ENCODE results near the gene ETFA.

ETFA gene

DNA sequence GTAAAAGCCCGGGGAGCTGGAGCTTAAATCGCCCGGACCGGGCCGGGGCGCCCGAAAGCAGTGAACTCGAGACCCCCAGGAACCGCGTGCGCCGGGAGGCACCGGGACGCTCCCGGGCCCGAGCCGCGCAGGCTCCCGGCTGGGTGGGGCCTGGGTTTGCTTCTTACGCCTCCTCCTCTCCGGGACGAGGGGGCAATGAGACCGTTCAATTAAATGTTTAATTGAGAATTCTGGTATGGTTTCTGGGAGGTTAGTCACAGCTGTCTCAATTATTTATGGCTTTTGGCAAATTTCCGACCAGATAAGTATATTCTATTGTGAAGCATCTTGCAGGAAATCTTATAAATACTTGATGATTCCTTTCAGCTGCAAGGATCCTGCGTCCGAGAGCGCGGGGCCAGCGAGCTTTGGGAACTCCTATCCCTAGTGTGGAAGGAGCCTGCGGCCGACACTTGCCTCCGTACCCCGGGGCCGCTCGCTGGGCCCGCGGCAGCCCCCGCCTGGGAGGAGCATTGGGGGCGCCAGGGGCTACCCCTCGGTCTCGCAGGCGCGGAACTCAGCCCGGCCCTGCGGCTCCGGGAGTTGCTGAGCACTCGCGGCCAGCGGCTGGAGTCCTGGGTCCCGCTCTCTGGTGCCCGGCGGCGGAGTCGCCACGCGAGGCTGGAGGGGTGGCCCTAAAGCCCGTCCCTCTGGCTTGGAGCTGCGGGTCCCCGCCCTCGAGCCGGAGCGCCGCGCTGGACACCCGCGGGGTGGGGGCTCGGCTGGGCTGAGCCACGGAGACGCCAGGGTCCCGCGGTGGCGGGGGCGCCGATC, 35.6 kb upstream of the ETFA start:
- Histone ChIP-seq H3K9me3 (ENCODE audit: control insufficient read depth, low read length) (no peaks in the 10 kb centered on the region), H3K4me3 (ENCODE audit: extremely low read depth, insufficient read depth, low read length, poor library complexity, severe bottlenecking) (peak overlapping the region; percentile 27), H3K36me3 (ENCODE audit: control insufficient read depth, insufficient read depth, low read length) (no peaks in the 10 kb centered on the region), H3K27ac (ENCODE audit: low read depth, low read length, severe bottlenecking) (no peak overlapping the region), H3K4me1 (ENCODE audit: control insufficient read depth, insufficient read depth, low read length, poor library complexity, severe bottlenecking) (no peaks in the 10 kb centered on the region)
- 0 to 1% methylated on average over 43 to 46 of the region's 74 CpGs for WGBS, 2 experiments (ENCODE audit: insufficient coverage in 2 of 2)

DNA sequence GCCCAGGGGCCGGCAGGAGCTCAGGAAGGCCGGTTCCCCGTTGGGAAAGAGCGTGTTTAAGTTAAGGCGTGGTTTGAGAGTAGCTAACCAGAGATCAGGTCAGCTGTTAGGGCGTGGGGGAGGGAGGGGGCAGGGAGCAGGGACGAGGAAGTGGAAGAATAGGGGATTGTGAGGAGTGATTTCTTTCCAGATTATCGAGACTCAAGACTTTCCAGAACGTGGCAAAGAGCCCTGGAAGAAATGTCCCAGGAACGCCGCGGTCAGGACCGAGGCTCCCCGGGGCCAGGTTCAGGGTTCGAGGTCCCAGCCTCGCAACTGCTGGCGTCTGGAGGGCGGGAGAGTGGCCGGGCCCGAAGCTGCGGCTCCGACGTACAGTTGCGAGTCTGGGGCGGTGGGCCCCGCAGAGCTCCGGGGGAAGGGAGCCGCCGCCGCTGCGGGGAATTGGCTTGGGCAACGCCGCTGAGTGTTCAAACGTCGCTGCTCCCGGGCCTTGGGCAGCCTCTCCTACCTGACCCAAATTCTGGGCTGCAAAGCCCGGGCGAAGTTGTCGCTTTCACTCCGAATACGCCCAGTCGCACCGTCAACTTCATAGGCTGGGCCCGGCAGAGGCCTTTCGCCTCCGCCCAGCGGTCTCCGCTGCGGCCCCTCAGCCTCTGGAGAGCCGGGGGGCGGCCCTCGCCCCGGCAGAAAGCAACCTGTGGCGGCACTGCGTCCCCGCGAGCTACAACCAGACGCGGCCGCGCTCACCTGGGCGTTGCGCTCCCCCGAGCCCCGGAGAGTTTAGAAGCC, 34.8 kb upstream of the ETFA start:
- H3K27ac ChIP-seq (ENCODE audit: low read depth, low read length, severe bottlenecking) = no peak overlapping the region
- H3K9me3 ChIP-seq (ENCODE audit: control insufficient read depth, low read length) = no peaks in the 10 kb centered on the region
- 1% methylated on average over 57 to 62 of the region's 65 CpGs for WGBS, 2 experiments (ENCODE audit: insufficient coverage in 2 of 2)
- no peaks in the 10 kb centered on the region for H3K36me3 ChIP-seq (ENCODE audit: control insufficient read depth, insufficient read depth, low read length)
- no peaks in the 10 kb centered on the region for H3K4me1 ChIP-seq (ENCODE audit: control insufficient read depth, insufficient read depth, low read length, poor library complexity, severe bottlenecking)
- peak overlapping the region; percentile 27 for H3K4me3 ChIP-seq (ENCODE audit: extremely low read depth, insufficient read depth, low read length, poor library complexity, severe bottlenecking)

DNA sequence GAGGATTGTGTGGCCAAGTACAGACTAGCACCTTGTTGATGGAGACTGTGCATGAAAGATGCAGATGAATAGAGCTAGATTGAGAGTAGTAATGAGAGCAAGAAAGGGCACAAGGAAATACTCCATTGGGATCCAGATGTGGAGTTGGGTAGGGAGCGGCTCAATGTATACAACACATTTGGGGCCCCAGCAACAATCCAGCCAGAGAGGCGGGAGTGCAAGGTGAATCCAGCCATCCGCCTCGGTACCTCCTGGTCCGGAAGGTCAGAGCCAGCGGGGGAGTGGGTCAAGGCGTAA, 34.3 kb upstream of the ETFA start:
- Histone ChIP-seq H3K9me3 (ENCODE audit: control insufficient read depth, low read length) (no peaks in the 10 kb centered on the region), H3K4me3 (ENCODE audit: extremely low read depth, insufficient read depth, low read length, poor library complexity, severe bottlenecking) (no peak overlapping the region), H3K27ac (ENCODE audit: low read depth, low read length, severe bottlenecking) (no peak overlapping the region), H3K36me3 (ENCODE audit: control insufficient read depth, insufficient read depth, low read length) (no peaks in the 10 kb centered on the region), H3K4me1 (ENCODE audit: control insufficient read depth, insufficient read depth, low read length, poor library complexity, severe bottlenecking) (peaks cover 4% of the 10 kb centered on the region)
- 4 to 6% methylated on average over 4 to 7 of the region's 7 CpGs for WGBS, 2 experiments (ENCODE audit: insufficient coverage in 2 of 2)

DNA sequence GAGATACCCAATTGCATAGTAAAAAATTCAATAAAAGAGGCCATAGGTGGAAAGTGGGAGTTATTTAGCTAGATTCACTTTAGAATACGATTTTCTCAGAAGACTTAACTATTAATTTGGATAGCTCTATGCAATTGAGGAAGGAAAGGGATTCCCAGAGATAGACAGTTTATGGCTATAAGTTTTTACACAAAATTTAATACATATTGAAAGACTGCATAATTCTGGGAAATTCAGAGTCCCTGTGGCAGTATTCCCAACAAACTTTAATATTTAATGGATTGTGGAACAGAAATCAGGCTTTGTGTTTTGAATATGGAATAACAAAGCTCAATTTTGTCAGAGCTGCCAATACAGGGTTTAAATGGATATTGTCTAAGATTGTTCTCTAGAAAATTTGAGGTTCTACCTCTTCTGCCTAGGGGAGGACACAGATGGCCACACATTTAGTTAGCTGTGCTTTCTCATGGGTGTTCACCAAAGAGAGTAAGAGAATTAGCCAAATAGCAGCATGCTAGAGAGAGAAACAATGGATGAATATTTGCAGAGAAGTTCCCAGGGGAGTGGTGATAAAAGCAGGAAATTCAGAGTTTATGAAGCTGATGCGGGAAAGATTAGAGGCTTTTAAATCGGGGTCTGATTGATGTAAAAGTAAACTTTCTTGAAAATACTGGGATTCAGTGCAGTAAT, 33.8 kb upstream of the ETFA start:
- Histone ChIP-seq H3K27ac (ENCODE audit: low read depth, low read length, severe bottlenecking) (no peak overlapping the region), H3K36me3 (ENCODE audit: control insufficient read depth, insufficient read depth, low read length) (no peaks in the 10 kb centered on the region), H3K4me1 (ENCODE audit: control insufficient read depth, insufficient read depth, low read length, poor library complexity, severe bottlenecking) (peaks cover 7% of the 10 kb centered on the region), H3K4me3 (ENCODE audit: extremely low read depth, insufficient read depth, low read length, poor library complexity, severe bottlenecking) (no peak overlapping the region), H3K9me3 (ENCODE audit: control insufficient read depth, low read length) (no peaks in the 10 kb centered on the region)
- WGBS, 2 experiments (ENCODE audit: insufficient coverage in 2 of 2) = 0% methylated on average over 2 of the region's 3 CpGs

DNA sequence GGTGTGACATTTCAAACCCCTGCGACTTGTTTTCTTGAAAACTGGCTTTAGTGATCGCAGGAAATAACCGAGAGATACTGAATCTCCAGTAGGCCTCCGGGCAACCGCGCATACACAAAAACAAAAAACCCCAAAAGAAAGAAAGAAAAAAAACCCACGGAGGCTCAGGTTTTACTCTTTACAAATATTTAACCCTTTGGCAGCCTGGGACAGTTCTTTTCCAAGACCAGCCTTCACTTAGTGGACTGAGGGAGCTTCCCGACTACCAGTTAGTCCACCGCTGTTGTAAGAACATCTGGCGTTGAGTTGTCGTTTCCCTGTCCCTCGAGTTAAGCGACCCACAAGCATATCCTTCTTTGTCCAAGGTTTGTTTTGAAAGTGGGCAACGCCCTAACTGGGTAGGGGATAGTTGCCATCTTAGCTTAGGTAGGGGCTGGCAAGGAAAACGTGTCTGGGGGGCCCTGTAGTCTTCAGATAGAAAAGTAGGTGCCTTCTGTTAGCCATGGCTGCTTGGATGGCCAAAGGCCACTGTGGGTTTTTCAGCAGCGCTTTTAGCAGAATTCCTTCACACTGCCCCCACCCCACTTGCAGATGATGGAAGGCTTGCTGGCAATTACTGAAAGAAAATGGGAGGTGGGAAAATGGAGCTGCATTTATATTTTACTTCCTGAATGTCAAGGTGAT, 32.2 kb upstream of the ETFA start:
- Histone ChIP-seq H3K36me3 (ENCODE audit: control insufficient read depth, insufficient read depth, low read length) (no peaks in the 10 kb centered on the region), H3K4me3 (ENCODE audit: extremely low read depth, insufficient read depth, low read length, poor library complexity, severe bottlenecking) (no peak overlapping the region), H3K4me1 (ENCODE audit: control insufficient read depth, insufficient read depth, low read length, poor library complexity, severe bottlenecking) (peaks cover 7% of the 10 kb centered on the region), H3K9me3 (ENCODE audit: control insufficient read depth, low read length) (no peaks in the 10 kb centered on the region), H3K27ac (ENCODE audit: low read depth, low read length, severe bottlenecking) (no peak overlapping the region)
- WGBS, 2 experiments (ENCODE audit: insufficient coverage in 2 of 2) = 5% methylated on average over 9 to 10 of the region's 16 CpGs

DNA sequence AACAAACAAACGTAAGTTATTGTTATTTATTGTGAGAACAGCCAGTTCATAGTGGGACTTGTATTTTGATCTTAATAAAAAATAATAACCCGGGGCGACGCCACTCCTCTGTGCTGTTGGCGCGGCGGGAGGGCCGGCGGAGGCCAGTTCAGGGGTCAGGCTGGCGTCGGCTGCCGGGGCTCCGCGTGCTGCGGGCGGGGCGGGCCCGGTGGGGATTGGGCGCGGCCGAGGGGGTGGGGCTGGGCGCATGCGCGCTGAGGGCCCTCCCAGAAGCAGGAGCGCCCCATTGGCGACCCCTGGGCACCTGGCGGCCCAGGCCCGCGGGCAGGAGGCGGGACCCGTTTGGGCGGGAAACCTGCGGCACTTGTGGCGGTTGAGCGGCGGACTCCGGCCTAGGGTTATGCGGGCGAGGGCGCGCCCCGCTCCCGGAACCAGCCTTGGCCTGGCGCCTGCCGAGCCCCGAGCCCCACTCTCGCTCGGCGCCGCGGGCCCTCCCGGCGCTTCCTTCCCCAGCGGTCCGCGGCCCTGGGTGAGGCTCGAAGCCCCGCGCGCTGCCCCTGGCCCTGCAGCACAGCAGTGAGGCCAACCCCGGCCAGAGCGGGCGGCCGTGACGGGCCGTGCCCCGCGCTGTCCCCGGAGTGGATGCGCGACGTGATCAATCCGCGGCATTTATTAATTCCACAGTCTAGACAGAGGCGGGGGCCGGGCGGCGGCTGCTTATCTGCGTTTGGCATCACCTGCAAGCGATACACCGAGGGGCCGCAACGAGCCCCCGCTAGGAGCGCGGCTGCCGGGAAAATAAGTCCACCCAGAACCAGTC, 31.3 kb upstream of the ETFA start:
- H3K36me3 ChIP-seq (ENCODE audit: control insufficient read depth, insufficient read depth, low read length) = no peaks in the 10 kb centered on the region

DNA sequence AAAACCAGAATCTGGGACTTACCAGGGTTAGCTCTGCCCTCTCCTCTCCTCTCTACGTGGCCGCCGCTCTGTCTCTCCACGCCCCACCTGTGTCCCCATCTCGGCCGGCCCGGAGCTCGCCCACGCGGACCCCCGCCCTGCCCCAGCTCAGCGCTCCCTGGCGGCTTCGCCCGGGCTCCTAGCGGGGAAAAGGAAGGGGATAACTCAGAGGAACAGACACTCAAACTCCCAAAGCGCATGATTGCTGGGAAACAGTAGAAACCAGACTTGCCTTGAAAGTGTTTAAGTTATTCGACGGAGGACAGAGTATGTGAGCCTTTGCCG, 30.8 kb upstream of the ETFA start:
- Histone ChIP-seq H3K27ac (ENCODE audit: low read depth, low read length, severe bottlenecking) (no peak overlapping the region), H3K4me3 (ENCODE audit: extremely low read depth, insufficient read depth, low read length, poor library complexity, severe bottlenecking) (no peak overlapping the region), H3K4me1 (ENCODE audit: control insufficient read depth, insufficient read depth, low read length, poor library complexity, severe bottlenecking) (peaks cover 9% of the 10 kb centered on the region), H3K9me3 (ENCODE audit: control insufficient read depth, low read length) (no peaks in the 10 kb centered on the region), H3K36me3 (ENCODE audit: control insufficient read depth, insufficient read depth, low read length) (no peaks in the 10 kb centered on the region)
- WGBS, 2 experiments (ENCODE audit: insufficient coverage in 2 of 2) = 1 to 2% methylated on average over 6 to 16 of the region's 20 CpGs

More for the DNA sequence above, 31.3 kb upstream of the ETFA start:
- H3K9me3 ChIP-seq (ENCODE audit: control insufficient read depth, low read length) = no peaks in the 10 kb centered on the region
- peaks cover 7% of the 10 kb centered on the region for H3K4me1 ChIP-seq (ENCODE audit: control insufficient read depth, insufficient read depth, low read length, poor library complexity, severe bottlenecking)
- H3K27ac ChIP-seq (ENCODE audit: low read depth, low read length, severe bottlenecking) = no peak overlapping the region
- WGBS, 2 experiments (ENCODE audit: insufficient coverage in 2 of 2) = 3 to 7% methylated on average over 62 to 86 of the region's 87 CpGs
- no peak overlapping the region for H3K4me3 ChIP-seq (ENCODE audit: extremely low read depth, insufficient read depth, low read length, poor library complexity, severe bottlenecking)

DNA sequence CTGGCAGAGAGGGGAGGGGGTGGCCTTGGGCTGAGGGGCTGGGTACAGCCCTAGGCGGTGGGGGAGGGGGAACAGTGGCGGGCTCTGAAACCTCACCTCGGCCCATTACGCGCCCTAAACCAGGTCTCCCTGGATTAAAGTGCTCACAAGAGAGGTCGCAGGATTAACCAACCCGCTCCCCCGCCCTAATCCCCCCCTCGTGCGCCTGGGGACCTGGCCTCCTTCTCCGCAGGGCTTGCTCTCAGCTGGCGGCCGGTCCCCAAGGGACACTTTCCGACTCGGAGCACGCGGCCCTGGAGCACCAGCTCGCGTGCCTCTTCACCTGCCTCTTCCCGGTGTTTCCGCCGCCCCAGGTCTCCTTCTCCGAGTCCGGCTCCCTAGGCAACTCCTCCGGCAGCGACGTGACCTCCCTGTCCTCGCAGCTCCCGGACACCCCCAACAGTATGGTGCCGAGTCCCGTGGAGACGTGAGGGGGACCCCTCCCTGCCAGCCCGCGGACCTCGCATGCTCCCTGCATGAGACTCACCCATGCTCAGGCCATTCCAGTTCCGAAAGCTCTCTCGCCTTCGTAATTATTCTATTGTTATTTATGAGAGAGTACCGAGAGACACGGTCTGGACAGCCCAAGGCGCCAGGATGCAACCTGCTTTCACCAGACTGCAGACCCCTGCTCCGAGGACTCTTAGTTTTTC, 30.2 kb upstream of the ETFA start:
- Histone ChIP-seq H3K4me1 (ENCODE audit: control insufficient read depth, insufficient read depth, low read length, poor library complexity, severe bottlenecking) (peaks cover 9% of the 10 kb centered on the region), H3K27ac (ENCODE audit: low read depth, low read length, severe bottlenecking) (no peak overlapping the region), H3K36me3 (ENCODE audit: control insufficient read depth, insufficient read depth, low read length) (no peaks in the 10 kb centered on the region), H3K9me3 (ENCODE audit: control insufficient read depth, low read length) (no peaks in the 10 kb centered on the region), H3K4me3 (ENCODE audit: extremely low read depth, insufficient read depth, low read length, poor library complexity, severe bottlenecking) (no peak overlapping the region)
- 2 to 3% methylated on average over 26 to 38 of the region's 42 CpGs for WGBS, 2 experiments (ENCODE audit: insufficient coverage in 2 of 2)

DNA sequence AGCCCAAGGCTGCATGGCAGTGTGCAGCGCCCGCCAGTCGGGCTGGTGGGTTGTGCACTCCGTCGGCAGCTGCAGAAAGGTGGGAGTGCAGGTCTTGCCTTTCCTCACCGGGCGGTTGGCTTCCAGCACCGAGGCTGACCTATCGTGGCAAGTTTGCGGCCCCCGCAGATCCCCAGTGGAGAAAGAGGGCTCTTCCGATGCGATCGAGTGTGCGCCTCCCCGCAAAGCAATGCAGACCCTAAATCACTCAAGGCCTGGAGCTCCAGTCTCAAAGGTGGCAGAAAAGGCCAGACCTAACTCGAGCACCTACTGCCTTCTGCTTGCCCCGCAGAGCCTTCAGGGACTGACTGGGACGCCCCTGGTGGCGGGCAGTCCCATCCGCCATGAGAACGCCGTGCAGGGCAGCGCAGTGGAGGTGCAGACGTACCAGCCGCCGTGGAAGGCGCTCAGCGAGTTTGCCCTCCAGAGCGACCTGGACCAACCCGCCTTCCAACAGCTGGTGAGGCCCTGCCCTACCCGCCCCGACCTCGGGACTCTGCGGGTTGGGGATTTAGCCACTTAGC, 29.6 kb upstream of the ETFA start:
- 2% methylated on average over 21 to 32 of the region's 35 CpGs for WGBS, 2 experiments (ENCODE audit: insufficient coverage in 2 of 2)
- Histone ChIP-seq H3K9me3 (ENCODE audit: control insufficient read depth, low read length) (no peaks in the 10 kb centered on the region), H3K4me1 (ENCODE audit: control insufficient read depth, insufficient read depth, low read length, poor library complexity, severe bottlenecking) (peaks cover 13% of the 10 kb centered on the region), H3K27ac (ENCODE audit: low read depth, low read length, severe bottlenecking) (no peak overlapping the region), H3K36me3 (ENCODE audit: control insufficient read depth, insufficient read depth, low read length) (no peaks in the 10 kb centered on the region), H3K4me3 (ENCODE audit: extremely low read depth, insufficient read depth, low read length, poor library complexity, severe bottlenecking) (no peak overlapping the region)
